Sciatic nerve (tissue), 2 donors: ENCODE results near the gene CFHR2. TPM values are rescaled to one million over a fixed set of nuclear protein-coding genes. Genes with fewer than 3 reads are reported as not detected.
"Not testable (repeated sequence)": the region's sequence is repeated elsewhere in the genome, so short reads cannot be mapped to it uniquely, and the experiment has no call there.

Experiments used
- ATAC-seq: fragments of 200-7000 bp; cut with Tn5 transposase; one replicate; pipeline ENCODE4 v1.9.1; 2020; ENCODE audit warnings: mild to moderate bottlenecking, moderate library complexity
- DNase-seq: peaks from one replicate; pipeline ENCODE4 v3.0.0-alpha.2; 2020; ENCODE audit warnings: low spot score
- intact Hi-C: fragments of 100-400 bp; cut with DNase I; formaldehyde crosslinking; loops from one replicate; pipeline ENCODE4 v1.14.2; 2022
- total RNA-seq: library from RNA; stranded (reverse); fragmentation: NEBNext Ultra II Directional; extraction: Animal tissue kit (Norgen Biotek cat#: 25700); gene quantifications from one replicate; pipeline ENCODE4 v1.2.1, GENCODE V29; 2021
- donor health status: DM: no; HTN: no; CAD: no.
- donor health status: DM: no; HTN: no; CAD: no.

The CFHR2 gene
- total RNA-seq = not detected

GRCh38 chr1:196943568-196943967 lies at the start of gene CFHR2:
TSS of gene CFHR2 (plus strand) at chr1:196943738. CDS start at chr1:196943881, 143 bp downstream.
- ATAC-seq, DNase-seq, intact Hi-C loops: not testable (repeated sequence)

DNA sequence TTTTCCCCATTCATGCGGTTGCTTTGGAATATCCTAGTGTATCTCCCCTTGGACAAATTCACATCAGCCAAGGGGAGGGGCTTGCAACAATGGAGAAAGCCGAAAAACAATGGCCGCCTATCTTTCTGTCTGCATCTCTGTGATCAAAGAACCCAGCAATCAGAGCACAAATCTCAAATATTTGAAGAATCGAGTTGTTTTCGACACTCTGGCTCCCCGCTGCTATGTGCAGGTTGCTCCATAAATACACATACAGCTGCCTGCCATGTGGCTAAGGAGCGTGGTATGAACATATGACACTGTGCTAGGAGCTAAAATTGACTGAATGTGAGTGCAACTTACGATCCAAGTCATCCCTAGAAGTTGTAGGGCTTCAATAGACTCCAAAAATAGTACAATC lies 47.2 kb upstream of the CFHR2 start:
- no peak for DNase-seq
- intact Hi-C loops = no loop called here
- no peak for ATAC-seq

DNA sequence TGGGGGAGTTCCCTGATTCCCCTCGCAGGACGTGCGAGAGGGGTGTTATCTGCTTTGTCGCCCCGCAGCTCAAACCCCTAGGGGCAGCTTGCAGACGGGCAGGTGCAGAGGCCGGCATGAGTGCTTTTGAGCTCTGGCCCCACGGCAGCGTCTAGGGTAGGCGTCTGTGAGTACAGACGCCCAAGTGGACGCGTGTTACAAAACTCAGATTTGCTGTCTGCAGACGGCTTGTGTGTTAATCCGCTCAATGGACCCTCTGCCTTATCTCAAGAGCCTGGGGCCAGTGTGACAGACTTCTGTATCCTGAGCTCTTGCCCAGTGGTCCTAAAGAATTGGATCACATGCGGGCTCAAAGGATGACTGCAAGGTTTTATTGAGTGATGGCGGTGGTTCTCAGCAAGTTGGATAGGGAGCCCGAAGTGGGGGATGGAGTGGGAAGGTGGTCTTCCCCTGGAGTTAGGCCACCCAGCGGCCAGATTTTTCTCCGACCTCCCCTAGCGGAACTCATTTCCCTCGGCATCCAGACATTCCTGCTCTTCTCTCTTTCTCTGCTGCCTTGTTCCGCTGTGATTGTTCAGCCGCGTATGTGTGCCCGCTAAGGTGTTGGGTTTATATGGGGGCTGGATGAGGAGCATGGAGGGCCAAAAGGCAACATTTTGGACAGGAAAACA lies 46.2 kb upstream of the CFHR2 start:
- intact Hi-C loops = no loop called here
- DNase-seq (no peak), ATAC-seq (peak; percentile 28)

DNA sequence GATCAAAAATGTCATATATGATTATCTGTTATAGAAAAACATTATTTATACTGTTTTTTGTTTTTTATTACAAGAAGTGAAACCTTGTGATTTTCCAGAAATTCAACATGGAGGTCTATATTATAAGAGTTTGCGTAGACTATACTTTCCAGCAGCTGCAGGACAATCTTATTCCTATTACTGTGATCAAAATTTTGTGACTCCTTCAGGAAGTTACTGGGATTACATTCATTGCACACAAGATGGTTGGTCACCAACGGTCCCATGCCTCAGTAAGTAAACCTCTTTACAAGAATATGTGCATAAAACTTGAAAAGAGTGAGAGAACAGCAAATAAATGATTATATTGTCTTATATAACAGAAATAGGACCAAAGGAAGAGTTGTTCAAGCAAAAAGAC lies 41.2 kb upstream of the CFHR2 start:
- DNase-seq (no peak), ATAC-seq (no peak)
- intact Hi-C loops = no loop called here

- DNase-seq (no peak), ATAC-seq (no peak)
- intact Hi-C loops = no loop called here
These were observed 33.3 kb upstream of the CFHR2 start for GRCh38 chr1:196910215-196910614.

DNA sequence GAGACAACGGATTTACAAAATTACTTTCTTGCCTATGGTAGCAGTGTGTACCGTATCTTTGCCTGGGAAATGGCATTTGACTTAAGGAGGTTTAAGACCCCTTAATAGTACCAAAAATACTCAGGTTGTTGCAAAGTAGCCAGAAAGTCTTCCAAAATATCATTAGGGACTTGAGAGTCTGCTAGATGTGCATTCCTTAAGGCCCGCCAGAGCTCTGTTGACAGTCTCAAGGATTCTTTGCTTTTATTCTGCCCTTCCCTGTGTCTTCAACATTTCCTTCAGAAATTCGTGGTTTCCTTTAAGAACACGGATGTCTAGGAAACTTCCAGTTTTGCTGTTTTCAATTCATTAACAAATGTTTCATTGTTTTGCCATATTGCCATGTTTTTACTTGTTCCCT lies 31.3 kb upstream of the CFHR2 start:
- ATAC-seq, intact Hi-C loops, DNase-seq: not testable (repeated sequence)

GRCh38 chr1:196926839-196927238 lies 16.7 kb upstream of the CFHR2 start:
- DNase-seq, intact Hi-C loops, ATAC-seq: not testable (repeated sequence)

- DNase-seq, intact Hi-C loops, ATAC-seq: not testable (repeated sequence)
These were observed 10.7 kb upstream of the CFHR2 start for GRCh38 chr1:196932853-196933252.

- ATAC-seq = no peak
- DNase-seq = no peak
- intact Hi-C loops = no loop called here
These were observed 9.9 kb upstream of the CFHR2 start for GRCh38 chr1:196933531-196934189.

DNA sequence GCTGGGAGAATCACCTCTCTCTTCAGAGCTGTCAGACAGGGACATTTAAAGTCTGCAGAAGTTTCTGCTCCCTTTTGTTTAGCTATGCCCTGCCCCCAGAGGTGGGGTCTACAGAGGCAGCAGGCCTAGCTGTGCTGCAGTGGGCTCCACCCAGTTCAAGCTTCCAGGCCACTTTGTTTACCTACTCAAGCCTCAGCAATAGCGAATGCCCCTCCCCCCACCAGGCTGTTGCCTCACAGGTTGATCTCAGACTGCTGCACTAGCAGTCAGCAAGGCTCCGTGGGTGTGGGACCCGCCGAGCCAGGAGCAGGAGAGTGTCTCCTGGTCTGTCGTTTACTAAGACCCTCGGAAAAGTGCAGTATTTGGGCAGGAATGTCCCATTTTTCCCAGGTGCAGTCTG lies 2.1 kb upstream of the CFHR2 start:
- DNase-seq, ATAC-seq, intact Hi-C loops: not testable (repeated sequence)

- DNase-seq (no peak), ATAC-seq (no peak)
- intact Hi-C loops = no loop called here
These were observed 8.3 kb downstream of the CFHR2 start for GRCh38 chr1:196951711-196952394.

DNA sequence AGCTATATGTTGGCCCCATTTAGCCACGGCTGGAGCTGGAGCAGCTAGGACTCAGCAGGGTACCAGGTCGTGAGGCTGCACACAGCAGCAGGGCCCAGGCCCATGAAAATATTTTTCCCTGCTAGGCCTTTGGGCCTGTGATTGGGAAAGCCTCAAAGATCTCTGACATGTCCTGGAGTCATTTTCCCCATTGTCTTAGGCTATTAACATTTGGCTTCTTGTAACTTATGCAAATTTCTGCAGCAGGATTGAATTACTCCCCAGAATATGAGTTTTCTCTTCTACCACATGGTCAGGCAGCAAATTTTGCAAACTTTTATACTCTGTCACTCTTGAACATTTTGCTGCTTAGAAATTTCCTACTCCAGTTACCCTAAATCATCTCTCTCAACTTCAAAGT lies 11.2 kb downstream of the CFHR2 start:
- ATAC-seq = no peak
- DNase-seq = no peak
- intact Hi-C loops = no loop called here

- DNase-seq = no peak
- intact Hi-C loops = no loop called here
- no peak for ATAC-seq
These were observed 12.4 kb downstream of the CFHR2 start for GRCh38 chr1:196955926-196956325.

DNA sequence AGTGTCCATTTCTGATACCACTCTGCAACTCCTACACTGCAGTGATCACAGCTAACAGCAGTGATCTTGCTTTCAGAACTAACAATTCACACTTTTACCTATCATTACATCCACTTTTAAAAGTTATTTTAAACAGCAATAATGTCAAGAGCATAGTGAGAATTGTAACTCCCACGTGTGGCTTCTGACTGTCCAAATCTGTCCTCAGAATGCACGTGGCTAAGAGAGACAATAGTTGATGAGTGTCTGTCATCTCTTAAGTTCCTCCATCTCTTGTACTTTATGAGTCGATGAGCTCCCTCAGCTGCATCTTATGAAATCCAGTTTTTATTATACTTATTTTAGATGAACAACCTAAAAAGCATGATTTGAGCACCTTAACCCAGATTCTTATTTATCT lies 17.3 kb downstream of the CFHR2 start:
- ATAC-seq = no peak
- intact Hi-C loops = no loop called here
- no peak for DNase-seq

DNA sequence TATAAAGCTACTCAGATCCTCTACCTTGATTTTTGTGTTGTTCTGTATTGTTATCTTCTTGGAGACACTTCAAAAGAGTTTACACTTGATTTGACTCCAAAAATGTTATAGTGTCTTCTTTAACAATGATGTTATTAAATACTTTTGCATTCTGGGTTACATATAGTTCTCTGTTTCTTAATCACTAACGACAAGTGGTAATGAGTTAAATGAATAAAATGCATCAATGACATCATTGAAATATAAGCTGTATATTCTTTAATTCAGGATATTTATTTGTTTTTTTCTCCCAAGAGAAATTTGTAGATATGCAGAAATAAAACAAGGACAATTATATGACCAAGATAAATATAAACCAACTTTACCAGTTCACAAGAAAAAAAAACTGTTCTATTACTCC lies 26.6 kb downstream of the CFHR2 start:
- intact Hi-C loops = no loop called here
- DNase-seq (no peak), ATAC-seq (no peak)

DNA sequence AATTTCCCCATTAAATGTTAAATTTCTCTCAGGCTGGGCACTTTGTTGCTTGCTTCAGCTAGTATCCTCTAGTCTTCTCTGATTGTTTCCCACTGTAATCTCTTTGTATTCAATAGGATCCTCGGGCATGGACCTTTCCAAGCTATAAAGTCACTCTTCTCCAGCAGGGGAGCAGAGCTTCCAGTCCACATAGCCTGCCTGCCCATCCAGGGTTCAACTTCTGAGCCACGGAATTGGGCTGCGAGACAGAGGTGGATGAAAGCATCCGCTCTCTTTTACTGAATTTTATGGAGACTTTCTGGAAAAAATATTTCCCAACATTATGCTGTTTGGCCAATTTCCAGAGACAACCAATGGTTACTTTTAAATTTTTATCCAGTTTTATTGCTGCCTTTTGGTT lies 32.7 kb downstream of the CFHR2 start:
- DNase-seq = no peak
- intact Hi-C loops = no loop called here
- ATAC-seq = no peak

DNA sequence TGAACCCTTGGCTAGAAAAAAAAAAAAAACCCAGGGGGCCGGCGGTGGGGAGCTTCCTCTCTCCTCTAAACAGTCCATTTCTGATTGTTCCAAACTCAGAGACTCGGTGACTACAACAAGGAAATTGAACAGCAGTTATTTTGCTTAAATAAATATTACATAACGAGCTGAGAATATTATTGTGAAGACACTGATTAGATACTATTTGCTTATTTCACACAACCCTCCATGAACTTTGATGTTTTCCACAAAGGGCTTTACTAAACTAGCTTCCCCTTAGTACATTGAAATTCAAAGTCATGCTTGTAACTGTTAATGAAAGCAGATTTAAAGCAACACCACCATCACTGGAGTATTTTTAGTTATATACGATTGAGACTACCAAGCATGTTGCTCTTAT lies 33.7 kb downstream of the CFHR2 start, which contains the start of gene CFHR5:
Gene CFHR5, plus strand, starts transcription at position 279 of the 400 bp plus-strand sequence. Its CDS starts 109 bp downstream, at position 388.
- intact Hi-C loops = no loop called here
- ATAC-seq (no peak), DNase-seq (no peak)

GRCh38 chr1:196980859-196981258 lies 37.3 kb downstream of the CFHR2 start:
- DNase-seq (no peak), ATAC-seq (no peak)
- intact Hi-C loops = no loop called here

DNA sequence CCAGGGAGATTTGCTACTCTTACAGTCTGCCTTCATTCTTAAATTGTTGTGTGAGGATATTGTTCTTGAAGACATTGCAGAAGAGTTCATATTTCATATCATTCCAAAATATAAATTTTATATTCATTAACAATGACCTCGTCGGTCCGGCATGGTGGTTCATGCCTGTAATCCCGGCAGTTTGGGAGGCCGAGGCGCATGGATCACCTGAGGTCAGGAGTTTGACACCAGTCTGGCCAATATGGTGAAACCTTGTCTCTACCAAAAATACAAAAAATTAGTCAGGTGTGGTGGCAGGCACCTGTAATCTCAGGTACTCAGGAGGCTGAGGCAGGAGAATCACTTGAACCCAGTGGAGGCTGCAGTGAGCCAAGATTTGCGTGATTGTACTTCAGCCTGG lies 38.7 kb downstream of the CFHR2 start:
- DNase-seq, ATAC-seq: not testable (repeated sequence)

More for the DNA sequence above, 38.7 kb downstream of the CFHR2 start:
- intact Hi-C loops = not testable (repeated sequence)
